Measurements from ENCODE around the gene INSIG2. TPM values are rescaled to one million over a fixed set of nuclear protein-coding genes. Genes with fewer than 3 reads are reported as not detected.

Gene INSIG2
- total and polyA plus RNA-seq, 4 donors, result 16.4 to 40.6 (median 22.9) TPM

DNA sequence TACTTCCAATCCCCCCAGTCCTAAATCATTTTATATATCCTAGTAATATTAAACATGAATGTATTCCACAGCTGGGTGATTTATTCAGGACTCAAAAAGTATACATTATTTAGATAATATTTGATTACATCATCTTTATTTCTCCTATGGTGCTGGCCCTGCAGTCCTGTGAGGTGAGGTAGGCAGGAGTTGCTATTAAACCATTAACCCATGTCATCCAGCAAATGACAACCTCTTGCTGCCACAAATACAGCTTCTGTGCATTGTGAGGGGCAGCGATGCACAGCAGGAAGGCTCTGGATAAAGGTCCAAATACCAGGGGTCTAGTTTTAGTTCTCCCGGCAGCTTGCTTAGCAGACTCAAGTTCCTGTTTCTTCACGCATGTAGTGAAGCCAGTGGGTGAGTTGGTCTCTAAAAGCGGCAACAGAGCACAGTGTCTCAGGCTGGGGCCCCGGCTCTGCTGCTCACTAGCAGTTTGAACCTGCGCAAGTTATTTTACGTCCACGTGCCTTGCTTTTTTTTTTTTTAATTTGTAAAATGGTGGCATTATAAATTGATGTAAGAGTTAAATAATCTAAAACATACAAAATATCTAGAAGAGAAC lies 36.1 kb downstream of the INSIG2 start:
- no peaks in the 10 kb centered on the region for H3K9me3 ChIP-seq (ENCODE audit: control insufficient read depth in 4 of 4, insufficient read depth in 3 of 4, low read length in 3 of 4)
- DNase-seq (no peak), ATAC-seq (ENCODE audit: insufficient read depth, low FRiP score) (no peak)
- no peaks in the 10 kb centered on the region for H3K27me3 ChIP-seq (ENCODE audit: control insufficient read depth in 3 of 3, insufficient read depth in 3 of 3, low read length in 2 of 3)
- no peak overlapping the region for H3K9ac ChIP-seq (ENCODE audit: insufficient read depth in 1 of 2, low read length in 2 of 2)
- H3K4me1 ChIP-seq (ENCODE audit: control insufficient read depth in 5 of 5, insufficient read depth in 5 of 5, low read length in 5 of 5), result peaks cover 0 to 17% (median 4%) of the 10 kb centered on the region in 5 donors
- 33 to 64% methylated on average over 8 of the region's 8 CpGs for WGBS, 2 donors
- TF ChIP-seq, protein P1, sequence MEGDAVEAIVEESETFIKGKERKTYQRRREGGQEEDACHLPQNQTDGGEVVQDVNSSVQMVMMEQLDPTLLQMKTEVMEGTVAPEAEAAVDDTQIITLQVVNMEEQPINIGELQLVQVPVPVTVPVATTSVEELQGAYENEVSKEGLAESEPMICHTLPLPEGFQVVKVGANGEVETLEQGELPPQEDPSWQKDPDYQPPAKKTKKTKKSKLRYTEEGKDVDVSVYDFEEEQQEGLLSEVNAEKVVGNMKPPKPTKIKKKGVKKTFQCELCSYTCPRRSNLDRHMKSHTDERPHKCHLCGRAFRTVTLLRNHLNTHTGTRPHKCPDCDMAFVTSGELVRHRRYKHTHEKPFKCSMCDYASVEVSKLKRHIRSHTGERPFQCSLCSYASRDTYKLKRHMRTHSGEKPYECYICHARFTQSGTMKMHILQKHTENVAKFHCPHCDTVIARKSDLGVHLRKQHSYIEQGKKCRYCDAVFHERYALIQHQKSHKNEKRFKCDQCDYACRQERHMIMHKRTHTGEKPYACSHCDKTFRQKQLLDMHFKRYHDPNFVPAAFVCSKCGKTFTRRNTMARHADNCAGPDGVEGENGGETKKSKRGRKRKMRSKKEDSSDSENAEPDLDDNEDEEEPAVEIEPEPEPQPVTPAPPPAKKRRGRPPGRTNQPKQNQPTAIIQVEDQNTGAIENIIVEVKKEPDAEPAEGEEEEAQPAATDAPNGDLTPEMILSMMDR (IDR thresholded peaks at IDR 0.05; ENCODE audit: control extremely low read depth, extremely low read depth), result no peak
- H3K36me3 ChIP-seq (ENCODE audit: control insufficient read depth in 4 of 4, insufficient read depth in 4 of 4, low read length in 4 of 4), result no peaks in the 10 kb centered on the region
- H3K27ac ChIP-seq (ENCODE audit: low read depth in 1 of 2, low read length in 1 of 2), result peak overlapping the region in 1 of 2 donors; percentile 7
- no peak overlapping the region for H3K4me3 ChIP-seq

DNA sequence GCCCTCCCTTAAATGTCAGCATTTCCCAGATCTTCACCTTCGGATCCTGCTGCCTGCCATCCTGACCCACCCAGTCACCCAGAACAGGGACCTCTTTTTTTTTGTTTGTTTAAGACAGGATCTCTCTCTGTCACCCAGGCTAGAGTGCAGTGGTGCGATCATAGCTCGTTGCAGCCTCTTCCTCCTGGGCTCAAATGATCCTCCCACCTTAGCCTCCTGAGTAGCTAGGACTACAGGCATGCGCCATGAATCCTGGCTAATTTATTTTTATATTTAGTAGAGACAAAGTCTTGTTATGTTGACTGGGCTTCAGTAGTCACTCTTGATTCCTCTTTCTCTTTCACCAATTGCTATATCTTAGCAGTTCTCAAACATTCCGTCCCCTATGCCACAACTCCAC lies 39.0 kb downstream of the INSIG2 start:
- Histone ChIP-seq H3K36me3 (ENCODE audit: control insufficient read depth in 4 of 4, insufficient read depth in 4 of 4, low read length in 4 of 4) (no peaks in the 10 kb centered on the region), H3K27me3 (ENCODE audit: control insufficient read depth in 3 of 3, insufficient read depth in 3 of 3, low read length in 2 of 3) (no peaks in the 10 kb centered on the region), H3K9me3 (ENCODE audit: control insufficient read depth in 4 of 4, insufficient read depth in 3 of 4, low read length in 3 of 4) (no peaks in the 10 kb centered on the region), H3K4me1 (ENCODE audit: control insufficient read depth in 5 of 5, insufficient read depth in 5 of 5, low read length in 5 of 5) (peaks cover 0 to 13% (median 0%) of the 10 kb centered on the region in 5 donors), H3K4me3 (no peak overlapping the region), H3K9ac (ENCODE audit: insufficient read depth in 1 of 2, low read length in 2 of 2) (no peak overlapping the region), H3K27ac (ENCODE audit: low read depth in 1 of 2, low read length in 1 of 2) (no peak overlapping the region)
- ATAC-seq (ENCODE audit: insufficient read depth, low FRiP score) (no peak), DNase-seq (no peak)
- WGBS, 2 donors, result 84 to 88% methylated on average over 5 of the region's 5 CpGs
- TF ChIP-seq, protein P1 (IDR thresholded peaks at IDR 0.05; ENCODE audit: control extremely low read depth, extremely low read depth), result no peak

GRCh38 chr2:118128826-118129225 lies 40.6 kb downstream of the INSIG2 start:
- Histone ChIP-seq H3K27me3 (ENCODE audit: control insufficient read depth in 3 of 3, insufficient read depth in 3 of 3, low read length in 2 of 3) (no peaks in the 10 kb centered on the region), H3K9me3 (ENCODE audit: control insufficient read depth in 4 of 4, insufficient read depth in 3 of 4, low read length in 3 of 4) (no peaks in the 10 kb centered on the region), H3K9ac (ENCODE audit: insufficient read depth in 1 of 2, low read length in 2 of 2) (no peak overlapping the region), H3K36me3 (ENCODE audit: control insufficient read depth in 4 of 4, insufficient read depth in 4 of 4, low read length in 4 of 4) (no peaks in the 10 kb centered on the region), H3K4me3 (no peak overlapping the region), H3K4me1 (ENCODE audit: control insufficient read depth in 5 of 5, insufficient read depth in 5 of 5, low read length in 5 of 5) (peaks cover 0 to 6% (median 0%) of the 10 kb centered on the region in 5 donors), H3K27ac (ENCODE audit: low read depth in 1 of 2, low read length in 1 of 2) (no peak overlapping the region)
- TF ChIP-seq, protein P1 (IDR thresholded peaks at IDR 0.05; ENCODE audit: control extremely low read depth, extremely low read depth), result no peak
- 81 to 97% methylated on average over 3 of the region's 3 CpGs for WGBS, 2 donors
- DNase-seq, result no peak
- ATAC-seq (ENCODE audit: insufficient read depth, low FRiP score), result no peak

DNA sequence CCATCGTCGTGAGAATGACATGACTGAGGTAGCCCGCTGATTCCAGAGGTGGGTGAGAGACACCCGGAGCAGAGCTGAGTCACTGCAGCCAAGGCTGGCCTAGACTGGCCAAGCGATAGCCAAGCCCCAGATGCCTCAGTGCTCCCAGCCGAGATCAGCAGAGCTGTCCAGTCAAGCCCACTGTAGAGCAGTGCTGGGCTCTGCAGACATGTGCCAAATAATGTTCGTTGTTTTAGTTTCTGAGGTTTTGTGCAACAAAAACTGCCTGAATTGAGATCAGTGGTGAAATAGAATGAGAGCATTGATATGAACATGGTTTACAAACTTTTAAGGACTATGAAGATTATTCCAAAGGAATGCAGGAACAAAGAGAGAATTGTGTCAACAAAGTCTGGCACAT lies 42.1 kb downstream of the INSIG2 start:
- no peaks in the 10 kb centered on the region for H3K9me3 ChIP-seq (ENCODE audit: control insufficient read depth in 4 of 4, insufficient read depth in 3 of 4, low read length in 3 of 4)
- ATAC-seq (ENCODE audit: insufficient read depth, low FRiP score) (no peak), DNase-seq (no peak)
- H3K27me3 ChIP-seq (ENCODE audit: control insufficient read depth in 3 of 3, insufficient read depth in 3 of 3, low read length in 2 of 3), result no peaks in the 10 kb centered on the region
- no peak overlapping the region for H3K27ac ChIP-seq (ENCODE audit: low read depth in 1 of 2, low read length in 1 of 2)
- no peak overlapping the region for H3K4me3 ChIP-seq
- H3K36me3 ChIP-seq (ENCODE audit: control insufficient read depth in 4 of 4, insufficient read depth in 4 of 4, low read length in 4 of 4), result no peaks in the 10 kb centered on the region
- peaks cover 0 to 3% (median 0%) of the 10 kb centered on the region in 5 donors for H3K4me1 ChIP-seq (ENCODE audit: control insufficient read depth in 5 of 5, insufficient read depth in 5 of 5, low read length in 5 of 5)
- WGBS, 2 donors, result 87 to 93% methylated on average over 7 of the region's 7 CpGs
- TF ChIP-seq, protein P1 (IDR thresholded peaks at IDR 0.05; ENCODE audit: control extremely low read depth, extremely low read depth), result no peak
- no peak overlapping the region for H3K9ac ChIP-seq (ENCODE audit: insufficient read depth in 1 of 2, low read length in 2 of 2)
